ENCODE measurements around the gene POLL.

The POLL gene

DNA sequence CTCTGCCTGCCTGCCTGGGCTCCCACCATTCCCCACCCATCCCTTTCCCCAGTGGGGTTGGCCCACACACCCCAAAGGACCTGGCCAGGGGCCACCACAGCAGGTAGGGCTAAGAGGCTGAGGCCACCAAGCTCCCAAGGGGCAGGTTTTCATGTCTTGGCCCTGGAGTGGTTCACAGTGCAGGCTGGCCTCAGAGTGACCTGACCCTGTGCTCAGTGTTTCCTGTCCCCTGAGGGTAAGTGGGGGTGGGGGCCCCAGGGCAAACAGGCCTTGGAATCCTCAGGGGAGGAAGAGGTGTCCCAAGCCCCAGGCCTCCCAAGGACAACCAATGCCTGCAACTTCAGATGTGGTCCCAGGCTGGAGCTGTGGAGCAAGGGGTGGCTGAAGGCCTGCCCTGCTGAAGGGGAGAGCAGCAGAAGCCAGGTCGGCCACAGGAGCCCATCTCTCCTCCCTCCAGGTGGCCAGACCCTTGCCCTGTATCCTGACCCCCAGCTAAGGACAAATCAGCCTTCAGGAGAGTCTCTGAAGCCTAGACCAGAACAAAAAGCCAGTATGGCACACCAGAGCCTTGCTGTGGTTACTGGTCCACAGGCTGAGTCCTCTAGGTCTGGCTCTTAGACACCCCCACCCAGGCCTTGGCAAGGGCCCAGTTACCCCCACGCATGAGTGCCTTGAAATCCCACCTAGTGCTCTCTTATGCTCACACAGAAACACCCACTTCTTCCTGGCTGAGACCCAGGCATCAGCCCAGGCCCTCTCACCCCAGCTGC is 27.6 kb downstream of the POLL start:
- FAIRE-seq = no peak

DNA sequence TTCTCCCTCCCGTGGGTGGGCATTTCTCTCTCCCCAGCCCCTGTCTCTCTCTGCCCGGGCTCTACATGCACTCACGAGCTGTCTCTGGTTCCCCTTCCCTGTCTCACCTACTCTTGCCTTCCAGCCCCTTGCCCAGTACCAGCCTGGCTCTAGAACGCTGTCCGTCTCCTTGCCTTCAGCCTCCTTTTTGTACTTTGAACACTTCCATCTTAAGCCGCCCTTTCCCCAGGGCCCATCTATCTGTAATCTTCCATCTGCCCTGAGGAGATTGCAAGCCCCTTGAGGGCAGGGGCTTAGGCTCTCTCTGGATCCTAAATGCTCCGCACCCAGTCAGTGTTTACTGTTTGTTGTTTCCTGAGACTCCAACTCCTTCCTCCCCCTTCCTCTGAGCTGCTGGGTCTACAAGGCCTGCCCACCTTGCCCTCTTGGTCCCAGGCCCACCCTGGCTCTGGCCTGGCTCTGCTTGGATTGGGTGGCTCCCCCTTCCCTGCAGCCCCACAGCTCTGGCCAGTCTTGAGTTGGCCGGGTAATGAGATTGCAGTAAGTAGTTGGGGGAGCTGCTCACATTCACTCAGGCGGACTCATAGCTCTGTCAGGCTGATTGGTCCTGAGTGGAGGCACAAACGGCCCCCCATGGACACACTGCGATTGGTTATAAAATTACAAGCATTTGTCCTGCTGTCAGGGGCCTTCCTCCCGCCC is 28.3 kb downstream of the POLL start:
- no peak for FAIRE-seq

DNA sequence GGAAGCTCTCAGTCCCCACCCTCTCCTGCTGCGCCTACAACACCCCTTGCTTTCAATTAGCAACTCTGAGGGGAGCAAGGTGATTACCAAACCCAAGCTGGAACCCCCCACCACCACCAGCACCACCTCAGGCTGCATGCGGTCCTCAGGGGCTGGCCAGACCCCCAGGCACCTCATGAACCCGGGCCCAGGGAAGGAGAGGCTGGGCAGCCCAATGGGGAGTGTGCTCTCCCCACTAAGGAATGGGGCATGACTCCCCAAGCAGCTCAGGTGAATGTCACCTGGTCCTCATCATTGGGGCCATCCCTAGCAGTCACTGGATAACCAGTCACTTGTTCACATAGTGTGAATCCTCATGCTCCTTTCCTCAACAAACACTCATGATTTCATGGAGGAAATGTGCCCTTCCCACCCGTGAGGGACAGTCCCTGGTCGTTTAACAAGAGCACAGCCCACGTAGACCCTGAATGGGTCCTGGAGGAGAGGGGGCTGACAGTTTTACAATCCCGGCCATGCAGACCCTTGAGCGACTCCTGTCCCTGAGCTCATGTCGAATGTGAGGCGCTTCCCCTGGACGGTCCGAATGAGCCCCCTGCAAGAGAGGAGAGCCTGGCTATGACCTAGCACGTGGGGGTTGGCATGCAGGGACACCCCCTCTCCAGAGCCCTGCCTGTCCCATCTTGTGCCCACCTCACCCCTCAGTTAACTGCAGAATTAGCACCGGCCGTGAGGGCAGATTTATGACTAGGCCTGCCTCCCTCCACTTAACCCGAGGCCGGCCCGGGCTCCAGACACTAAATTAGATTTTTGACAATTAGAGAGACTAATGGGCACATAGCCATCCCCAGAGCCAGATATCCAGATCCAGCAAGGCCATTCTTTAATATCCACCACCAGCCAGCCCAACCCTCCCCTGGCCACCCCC is 29.1 kb downstream of the POLL start:
- no peak for FAIRE-seq

- no peak for FAIRE-seq
Observed at GRCh38 chr10:101558204-101558603, 29.9 kb downstream of the POLL start.

DNA sequence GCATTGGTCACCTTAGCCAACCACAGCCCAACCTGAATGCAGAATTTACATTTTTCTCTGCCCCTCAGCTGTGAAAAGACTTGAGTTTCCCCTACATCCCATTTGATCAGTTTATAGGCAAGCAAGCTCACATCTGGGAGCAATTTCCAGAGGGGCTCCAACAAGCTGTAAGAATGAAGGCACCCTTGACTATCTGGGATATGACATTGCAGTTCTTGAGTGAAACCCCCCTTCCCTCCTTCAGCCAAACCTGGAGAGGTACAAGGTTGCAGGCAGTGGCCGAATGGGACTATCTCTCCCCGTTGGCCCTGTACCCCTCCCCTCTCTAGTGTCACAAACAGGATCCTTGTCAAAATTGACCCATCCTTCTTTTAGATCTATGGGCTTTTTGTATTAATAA is 30.5 kb downstream of the POLL start:
- no peak for FAIRE-seq

DNA sequence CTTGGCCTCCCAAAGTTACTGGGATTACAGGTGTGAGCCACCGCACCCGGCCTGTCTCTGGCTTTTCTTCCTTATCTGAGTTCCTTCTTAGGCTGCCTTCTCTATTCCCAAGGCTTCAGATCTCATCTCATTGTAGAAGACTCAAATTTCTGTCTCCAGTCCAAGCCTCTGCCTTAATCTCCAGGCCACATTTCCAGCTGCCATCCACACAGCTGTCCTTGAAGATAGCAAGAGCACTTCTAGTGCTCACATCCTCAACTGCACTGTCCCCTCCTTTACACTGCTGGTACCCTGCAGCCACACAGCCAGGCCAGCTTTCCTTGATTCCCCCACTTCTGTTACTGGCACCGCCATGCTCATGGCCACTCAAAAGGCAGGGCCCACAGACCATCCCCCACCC is 35.6 kb downstream of the POLL start:
- FAIRE-seq = no peak

DNA sequence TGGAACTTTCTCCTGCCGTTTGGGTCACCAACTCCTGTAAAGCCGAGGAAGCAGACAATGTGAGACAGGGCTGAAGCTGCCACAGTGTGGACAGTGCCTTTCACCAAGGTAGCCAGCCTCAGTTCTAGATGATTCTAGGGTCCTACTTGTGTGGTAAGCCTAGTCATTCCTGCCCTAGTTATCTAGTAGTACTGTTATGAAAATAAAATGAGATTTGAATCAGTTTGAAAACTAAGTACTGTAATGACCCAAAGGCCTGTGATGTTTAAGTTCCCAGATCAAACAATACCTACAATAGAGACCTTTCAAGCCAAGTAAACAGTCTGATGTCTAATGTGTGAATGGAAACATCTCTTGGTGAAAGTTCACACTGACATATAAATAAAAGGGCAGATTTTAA is 37.1 kb downstream of the POLL start:
- FAIRE-seq = no peak

GRCh38 chr10:101545898-101546297 is 42.2 kb downstream of the POLL start:
- FAIRE-seq = no peak

DNA sequence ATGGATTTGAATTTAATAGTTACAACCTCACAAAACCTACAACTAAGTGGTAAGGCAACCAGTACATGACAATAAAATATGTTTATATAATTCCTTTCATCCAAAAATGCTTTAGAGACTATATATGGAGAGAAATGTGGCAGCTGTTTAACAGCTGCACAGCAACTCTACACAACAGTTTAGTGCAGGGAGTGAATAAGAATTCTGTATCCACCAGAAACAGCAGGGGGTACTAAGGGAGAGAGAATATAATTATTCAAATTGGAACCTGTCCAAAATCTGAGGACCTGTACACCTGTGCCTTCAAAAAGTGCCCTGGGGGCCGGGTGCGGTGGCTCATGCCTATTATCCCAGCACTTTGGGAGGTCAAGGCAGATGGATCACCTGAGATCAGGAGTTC is 49.6 kb downstream of the POLL start:
- no peak for FAIRE-seq

DNA sequence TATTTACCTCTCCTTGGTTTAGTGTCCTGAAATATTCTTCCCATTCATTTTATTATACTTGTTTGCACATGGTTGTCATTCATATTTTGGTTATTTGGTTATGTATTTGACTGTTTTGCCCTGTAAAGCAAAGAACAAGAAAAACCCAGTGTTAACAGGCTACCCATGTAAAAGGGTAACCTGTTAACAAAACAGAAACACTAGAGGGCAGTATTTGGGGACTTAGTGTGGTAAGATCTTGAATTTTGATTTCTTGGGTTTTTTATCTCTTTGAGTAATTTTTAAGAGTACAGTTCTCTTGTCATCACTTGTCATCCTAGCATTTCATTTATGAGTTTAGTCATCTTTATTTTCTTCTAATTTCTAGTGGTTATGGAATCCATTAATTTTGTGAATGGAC is 51.3 kb downstream of the POLL start:
- no peak for FAIRE-seq

DNA sequence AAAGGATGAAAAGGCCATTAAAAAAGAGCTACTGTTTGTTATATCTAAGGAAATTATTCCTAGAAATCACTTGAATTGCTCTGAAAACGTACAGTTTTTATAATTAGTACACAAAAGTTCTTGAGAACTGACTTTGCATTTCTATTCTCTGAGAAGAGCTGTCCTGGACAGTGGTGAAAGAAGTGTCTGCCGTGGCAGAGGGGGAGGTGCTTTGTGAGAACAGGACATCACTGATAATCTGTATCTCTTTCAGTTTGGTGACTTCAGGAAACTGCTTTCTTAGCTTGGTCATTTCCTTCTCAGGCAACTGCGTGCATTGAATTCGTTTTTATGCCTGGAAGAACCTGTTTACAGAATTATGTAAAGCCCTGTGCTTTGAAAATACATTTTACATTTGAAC is 52.1 kb downstream of the POLL start:
- FAIRE-seq = no peak

DNA sequence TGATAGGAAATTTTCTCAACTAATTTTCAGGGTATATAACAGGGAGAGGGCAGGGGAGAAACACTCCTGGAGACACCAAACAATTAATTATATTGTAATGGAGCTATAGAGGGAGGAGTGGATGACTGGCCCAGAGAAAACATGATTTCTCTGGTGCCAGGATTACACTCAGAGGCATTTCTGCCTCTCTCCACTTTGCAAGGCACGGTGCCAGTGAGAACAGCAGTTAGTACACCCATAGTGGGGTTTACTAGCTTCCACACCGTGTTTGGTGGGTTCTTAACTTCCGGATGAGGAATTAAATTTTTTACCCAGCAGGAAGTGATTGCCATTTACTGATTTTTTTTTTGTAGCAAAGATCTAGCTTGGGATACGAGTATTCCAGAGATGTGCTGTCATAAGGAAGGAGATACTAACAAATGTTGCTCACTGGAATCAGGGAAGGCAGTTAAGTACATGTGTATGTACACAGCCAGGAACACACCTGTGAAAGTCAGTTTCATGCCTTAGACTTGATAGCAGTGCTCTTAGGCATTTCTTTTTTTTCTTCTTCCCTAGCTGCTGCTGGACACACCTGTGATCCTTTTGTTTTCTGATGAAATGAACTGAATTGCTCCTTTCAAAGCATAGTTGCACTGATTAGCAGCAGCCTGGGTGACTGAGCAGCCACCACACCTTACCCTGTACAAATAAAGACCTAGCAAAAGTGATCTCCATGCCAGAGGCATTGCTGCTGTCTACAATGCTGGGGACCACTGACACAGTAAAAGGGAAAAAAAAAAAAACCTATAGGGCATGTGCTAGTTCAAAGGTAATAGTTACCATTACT is 58.1 kb downstream of the POLL start:
- no peak for FAIRE-seq

GRCh38 chr10:101529207-101529606 is 58.9 kb downstream of the POLL start:
- FAIRE-seq = no peak

Data from colon (tissue), 2 donors.